Activated CD4-positive, alpha-beta T cell treated with anti-CD3 and anti-CD28 coated beads for 1 hour (primary cell): ENCODE results near the gene ASPHD1.
"Not testable (repeated sequence)": the region's sequence is repeated elsewhere in the genome, so short reads cannot be mapped to it uniquely, and the experiment has no call there.

Experiments
- DNase-seq: peaks from one replicate; pipeline ENCODE4 v3.0.0-alpha.2; 2020

The ASPHD1 gene

DNA sequence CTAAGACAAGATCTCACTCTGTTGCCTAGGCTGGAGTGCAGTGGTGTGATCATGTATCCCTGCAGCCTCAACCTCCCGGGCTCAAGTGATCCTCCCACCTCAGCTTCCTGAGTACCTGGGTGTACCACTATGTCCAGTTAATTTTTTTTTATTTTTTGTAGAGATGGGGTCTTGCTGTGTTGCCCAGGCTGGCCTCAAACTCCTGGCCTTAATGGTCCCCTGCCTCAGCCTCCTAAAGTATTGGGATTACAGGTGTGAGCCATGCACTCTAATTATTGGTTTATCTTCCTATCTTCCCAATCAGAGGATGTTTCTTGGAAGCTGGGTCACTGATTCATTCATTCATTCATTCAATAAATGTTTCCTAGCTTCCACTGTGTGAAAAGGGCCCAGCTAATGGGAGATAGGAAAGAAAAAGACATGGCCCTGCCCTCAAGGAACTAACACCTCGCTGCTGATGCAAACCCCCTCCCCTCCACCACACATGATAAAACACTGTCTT lies 8.5 kb downstream of the ASPHD1 start:
- DNase-seq, result no peak

DNA sequence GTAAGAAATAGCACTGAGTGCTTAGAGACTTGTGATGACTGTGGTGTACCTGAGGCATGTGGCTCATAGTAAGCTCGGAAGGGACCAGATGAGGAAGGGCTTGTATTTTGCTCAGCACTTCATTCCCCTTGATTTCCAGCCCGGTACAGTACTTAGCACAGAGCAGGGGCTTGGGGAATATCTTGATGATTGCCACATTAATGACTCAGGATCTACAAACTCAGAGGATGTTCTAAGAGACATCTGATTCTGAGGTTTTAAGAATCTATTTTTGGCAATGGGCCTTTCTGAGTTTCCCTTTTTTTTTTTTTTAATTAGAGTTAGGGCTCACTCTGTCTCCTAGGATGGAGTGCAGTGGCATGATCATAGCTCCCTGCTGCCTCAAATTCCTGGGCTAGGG lies 9.1 kb downstream of the ASPHD1 start:
- no peak for DNase-seq

DNA sequence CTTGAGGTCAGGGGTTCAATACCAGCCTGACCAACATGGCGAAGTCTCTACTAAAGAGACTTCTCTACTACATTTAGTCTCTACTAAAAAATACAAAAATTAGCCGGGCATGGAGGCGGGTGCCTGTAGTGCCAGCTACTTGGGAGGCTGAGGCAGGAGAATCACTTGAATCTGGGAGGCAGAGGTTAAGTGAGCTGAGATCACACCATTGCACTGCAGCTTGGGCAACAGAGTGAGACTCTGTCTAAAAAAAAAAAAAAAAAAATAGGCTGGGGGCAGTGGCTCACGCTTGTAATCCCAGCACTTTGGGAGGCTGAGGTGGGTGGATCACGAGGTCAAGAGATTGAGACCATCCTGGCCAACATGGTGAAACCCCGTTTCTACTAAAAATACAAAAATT lies 9.6 kb downstream of the ASPHD1 start:
- not testable (repeated sequence) for DNase-seq

DNA sequence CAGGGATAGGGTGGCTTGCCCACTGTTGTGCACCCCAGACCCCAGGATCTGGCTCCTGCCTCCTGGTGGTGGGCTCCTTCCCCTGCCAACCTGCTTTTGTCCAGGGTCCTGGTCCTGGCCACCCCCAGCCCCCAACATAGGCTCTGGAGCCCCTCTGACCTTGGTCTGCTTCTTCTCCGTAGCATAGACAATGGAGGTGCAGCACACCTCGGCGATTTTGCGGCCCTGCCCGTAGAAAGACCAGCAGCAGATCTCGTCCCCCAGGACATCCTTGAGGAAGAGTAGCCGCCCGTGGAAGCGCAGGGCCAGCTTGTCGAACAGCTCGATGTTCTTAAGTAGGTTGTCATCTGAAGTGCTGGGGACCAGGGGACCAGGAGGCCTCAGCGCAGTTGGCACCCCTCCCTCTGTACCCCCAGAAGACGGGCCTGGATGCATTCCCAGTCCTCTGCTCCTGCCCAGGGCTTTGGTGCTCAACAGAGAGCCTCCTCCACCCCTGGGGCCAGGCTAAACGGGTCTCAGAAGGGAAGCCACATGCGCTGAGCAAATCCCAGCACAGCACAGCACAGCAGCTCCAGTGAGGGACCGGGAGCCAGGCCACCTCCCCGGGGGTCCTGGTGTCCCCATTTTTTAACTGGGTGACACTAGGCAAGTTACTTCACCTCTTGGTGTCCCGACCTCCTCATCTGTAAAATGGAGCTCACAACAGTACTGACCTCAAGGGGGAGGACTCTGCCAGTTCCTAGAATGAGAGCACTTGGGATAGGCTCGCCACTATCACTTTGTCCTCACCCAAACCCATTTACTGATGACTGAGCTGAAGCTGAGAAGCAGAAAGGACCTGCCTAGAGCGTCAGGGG lies 10.8 kb downstream of the ASPHD1 start:
- DNase-seq, result no peak

DNA sequence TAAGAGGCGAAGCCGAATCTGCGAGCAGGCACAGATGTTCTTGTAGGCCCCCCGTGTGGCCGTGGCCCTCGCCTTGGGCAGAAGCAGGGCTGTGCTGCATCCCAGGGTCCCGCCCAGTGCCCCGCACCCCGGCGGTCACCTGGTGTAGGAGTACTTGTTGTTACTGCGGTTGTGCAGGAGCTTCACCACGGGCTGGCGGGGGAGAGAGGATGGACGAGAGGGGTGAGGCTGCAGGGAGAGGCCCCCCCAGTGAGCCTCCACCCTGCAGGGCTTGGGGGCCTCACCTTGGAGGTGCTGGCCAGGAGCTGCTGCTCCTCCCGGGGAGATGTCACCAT lies 11.4 kb downstream of the ASPHD1 start:
- no peak for DNase-seq

DNA sequence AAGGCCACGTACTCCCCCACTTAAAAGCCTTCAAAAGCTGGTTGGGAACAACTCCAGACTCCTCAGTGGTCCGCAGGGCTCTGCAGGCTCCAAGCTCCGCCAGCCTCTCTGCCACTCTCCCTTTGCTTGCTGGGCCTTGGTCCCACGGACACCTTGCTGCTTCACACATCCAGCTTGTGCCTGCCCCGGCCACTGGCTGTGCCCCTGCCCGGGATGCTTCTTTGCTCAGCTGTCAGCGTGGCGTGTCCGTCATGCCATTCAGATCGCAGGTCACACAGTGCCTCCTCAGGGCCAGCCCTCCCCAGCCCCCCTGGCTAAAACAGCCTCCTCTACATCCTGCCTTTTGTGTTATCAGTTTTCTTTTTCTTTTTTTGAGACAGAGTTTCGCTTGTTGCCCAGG lies 11.8 kb downstream of the ASPHD1 start:
- no peak for DNase-seq

DNA sequence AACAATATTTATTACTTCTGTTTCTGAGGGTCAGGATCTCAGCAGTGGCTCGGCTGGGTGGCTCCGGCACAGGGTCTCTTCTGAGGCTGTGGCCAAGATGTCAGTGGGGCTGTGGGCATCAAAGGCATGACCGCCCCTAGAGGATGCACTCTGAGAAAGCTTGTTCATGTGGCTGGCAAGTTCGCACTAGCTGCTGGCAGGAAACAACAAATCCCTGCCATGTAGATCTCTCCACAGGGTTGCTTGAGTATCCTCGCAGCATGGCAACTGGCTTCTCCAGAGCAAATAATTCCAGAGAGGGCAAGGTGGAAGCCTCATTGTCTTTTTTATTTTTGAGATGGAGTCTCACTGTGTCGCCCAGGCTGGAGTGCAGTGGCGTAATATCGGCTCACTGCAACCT lies 13.2 kb downstream of the ASPHD1 start:
- DNase-seq, result no peak

DNA sequence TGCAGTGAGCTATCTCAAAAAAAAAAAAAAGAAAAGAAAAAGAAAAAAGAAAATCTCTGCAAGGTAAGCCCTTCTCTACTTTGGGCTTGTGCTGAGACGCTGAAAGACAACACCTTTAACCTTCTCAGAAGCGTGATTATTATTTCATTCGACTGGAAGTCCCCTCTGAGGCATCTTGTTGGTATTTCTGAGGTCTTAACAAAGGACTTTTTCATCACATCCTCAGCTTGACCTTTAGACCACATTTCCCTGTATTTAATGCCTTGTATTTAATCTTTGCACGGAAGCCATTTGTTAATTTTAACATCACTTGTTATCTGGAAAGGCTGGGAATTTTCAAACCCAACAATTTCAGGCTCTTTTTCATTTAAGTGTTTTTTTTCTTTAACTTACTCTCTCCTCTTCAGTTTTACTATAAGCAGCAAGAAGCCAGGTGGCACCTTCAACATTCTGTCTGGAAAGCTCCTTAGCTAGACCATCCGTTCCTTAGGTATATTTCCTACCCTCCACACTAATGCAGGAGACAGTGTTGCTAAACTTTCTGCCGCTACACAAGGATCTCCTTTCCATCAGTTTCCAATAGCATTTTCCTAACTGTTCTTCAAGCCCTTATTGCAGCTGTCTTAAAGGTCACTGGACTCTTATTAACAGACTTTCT lies 15.4 kb downstream of the ASPHD1 start:
- no peak for DNase-seq

DNA sequence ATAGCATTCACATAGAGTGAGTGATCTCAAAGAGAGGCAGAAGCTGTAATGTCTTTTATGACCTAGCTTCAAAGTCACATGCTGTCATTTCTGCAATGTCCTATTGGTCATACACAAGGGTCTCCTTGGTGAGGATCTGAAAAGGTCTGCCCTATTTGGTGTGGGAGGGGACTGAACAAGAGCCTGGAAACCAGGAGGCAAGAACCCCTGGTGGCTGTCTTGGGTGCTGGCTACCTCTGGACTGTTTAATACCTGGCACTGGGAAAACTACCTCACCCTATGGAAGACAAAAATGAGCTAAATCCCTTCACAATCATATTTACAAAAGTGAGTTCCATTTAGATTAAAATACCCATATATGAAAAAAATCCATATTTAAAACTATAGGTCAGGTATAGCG lies 16.7 kb downstream of the ASPHD1 start:
- DNase-seq, result no peak

DNA sequence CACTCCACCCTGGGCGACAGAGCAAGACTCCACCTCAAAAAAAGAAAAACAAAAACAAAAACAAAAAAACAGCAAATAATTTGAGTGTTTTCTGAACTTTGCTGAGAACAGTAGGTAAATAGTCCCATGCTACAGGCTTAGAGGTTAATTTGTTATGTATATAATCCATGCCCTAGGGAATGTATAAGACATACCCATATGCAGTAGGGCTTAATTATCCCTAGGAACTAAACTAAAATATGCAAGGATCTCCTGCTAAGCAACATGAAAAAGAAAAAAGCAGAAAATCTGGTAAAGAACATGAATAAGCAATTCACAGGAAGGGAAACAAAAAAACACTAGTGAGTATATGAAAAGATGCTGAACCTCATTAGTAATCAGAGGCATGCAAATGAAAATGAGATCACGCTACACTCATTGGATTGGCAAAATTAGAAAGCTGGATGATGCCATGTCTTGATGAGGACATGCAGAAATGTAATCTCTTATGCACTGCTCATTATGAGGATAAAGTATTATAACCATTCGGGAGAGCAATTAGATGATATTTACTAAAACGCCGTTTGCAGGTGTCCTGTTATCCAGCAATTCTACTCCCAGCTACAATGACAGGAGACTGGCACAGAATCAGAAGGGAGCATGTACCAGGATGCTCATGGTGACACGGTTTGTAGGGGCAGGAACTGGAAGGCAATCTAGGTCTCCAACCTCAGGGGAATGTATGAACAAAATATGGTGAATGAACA lies 20.2 kb downstream of the ASPHD1 start:
- DNase-seq, result no peak

DNA sequence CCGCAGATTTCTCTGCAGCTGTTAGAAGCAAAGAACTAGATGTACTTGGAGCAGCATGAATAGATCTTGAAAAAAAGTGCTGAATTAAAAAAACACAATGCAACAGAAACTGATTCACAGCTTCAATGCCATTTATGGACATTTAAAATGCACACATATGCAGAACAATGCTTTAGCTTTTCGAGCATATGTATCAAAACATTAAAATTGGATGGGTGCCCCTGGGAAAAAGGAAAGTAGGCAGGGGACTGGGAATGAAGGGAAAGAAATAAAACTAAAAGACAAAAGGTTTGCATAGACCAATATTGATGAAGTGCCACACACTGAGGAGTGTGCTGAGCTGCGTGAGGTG lies 20.7 kb downstream of the ASPHD1 start:
- DNase-seq, result no peak

DNA sequence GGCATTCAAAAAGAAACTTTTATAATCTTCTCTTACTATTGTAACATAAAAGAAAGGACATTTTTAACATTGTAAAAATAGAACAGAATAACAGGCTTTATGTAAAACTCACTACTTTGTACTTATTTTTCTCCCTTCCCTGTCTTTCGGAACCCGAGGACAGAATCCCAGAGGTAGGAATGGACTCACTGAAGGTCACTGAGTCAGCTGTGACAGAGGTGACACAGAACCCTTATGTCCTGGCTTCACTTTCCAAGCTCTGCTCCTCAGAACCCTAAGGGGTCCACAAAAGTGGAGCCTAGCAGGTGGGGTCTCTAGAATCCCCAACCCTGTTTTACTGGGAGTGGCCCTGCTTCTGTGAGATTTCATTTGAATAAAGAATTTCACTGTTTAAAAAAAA lies 22.0 kb downstream of the ASPHD1 start:
- no peak for DNase-seq

DNA sequence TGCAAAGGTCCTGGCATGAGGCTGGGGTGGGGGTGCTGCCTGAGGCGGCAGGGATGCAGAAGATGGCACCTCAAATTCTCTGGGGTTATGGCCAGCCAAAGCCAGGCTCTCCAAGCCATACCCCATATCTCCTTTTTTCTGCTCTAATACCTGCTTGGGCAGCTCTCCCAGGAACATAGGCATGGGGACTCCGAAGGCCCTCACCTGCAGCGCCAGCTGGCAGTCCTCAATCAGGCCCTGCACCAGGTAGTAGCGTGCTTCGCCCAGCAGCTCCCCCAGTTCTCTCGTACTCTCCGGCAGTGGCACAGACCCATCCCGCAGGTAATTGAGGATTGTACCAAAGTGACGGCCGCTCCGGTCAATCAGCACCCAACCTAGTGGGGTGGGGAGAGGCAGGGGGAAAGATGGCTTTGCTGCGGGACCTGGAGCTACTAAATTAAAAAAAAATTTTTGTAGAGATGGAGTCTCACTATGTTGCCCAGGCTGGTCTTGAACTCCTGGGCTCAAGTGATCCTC lies 22.8 kb downstream of the ASPHD1 start:
- DNase-seq, result no peak

DNA sequence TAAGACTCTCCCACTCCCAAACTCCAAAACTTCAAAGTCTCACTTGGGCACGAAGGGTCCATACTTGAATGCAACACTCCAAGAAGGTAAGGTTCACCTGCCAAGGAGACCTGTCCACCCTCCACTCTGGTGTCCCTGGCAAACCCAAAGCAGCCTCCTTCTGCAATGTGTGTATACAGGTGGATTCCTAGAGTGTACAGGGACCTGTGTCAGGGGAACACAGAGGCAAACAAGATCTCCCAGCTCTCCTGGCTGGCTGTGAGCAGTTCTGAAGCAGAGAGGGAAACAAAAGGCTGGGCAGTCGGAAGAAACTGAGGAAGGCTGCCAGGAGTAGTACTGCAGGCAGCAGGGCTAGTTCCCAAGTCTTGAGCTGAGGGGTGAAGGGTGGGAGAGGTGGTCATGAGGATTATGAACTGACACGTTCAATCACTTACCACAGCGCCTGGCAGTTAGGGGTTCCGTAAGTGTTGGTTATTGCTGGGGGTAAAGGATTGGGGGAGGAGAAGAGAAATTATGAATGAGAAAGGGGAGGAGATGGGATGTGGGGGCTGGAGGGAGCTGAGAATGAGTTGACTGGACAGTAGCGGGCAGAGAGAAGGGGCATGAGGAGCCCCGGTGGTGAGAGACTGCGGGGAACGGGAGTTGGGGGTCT lies 24.9 kb downstream of the ASPHD1 start:
- no peak for DNase-seq

DNA sequence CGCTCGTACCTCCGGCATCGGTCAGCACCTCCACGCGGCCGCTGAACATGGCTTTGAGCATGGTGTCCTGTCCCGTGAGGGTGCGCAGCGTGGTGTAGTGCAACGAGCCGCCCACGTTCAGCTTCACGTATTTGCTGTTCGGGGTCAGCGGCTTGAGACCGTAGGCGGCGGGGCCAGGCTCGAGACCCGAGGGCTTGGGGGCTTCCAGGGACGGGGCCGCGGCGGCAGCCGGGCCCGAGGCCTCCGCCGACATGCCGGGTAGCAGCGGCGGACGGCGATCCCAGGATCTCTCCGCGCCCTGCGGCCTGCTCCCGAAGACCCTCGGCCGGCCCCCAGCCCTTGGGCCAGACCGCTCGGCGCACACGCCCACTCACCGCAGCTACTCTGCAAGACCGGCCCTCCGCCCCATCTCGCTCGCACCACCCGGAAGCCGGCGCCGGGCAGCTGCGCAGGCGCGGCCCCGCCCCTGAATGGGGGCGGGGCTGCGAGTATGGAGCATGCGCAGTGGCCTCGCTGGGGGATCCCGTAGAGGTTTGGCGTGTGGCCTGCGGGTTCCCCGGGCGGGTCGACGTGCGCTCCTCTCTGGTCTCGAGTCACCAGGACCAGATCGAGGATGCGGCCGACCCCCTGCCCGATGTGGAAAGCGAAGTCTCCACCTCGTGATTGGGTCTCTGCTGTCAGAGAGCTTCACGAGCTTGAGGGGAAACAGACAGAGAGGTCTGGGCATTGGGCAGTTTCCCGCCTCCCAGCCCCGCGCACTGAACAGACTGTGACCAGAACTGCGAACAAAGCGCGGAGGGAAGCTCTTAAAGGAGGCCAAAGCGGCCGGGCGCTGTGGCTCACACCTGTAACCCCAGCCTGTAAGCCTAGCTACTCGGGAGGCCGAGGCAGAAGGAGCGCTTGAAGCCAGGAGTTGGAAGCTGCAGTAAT lies 25.8 kb downstream of the ASPHD1 start, which contains the start of gene KCTD13:
TSS of gene KCTD13 (minus strand) at position 446 of the 930 bp plus-strand sequence. CDS start at position 253, 193 bp downstream.
- peak; percentile 89 for DNase-seq

DNA sequence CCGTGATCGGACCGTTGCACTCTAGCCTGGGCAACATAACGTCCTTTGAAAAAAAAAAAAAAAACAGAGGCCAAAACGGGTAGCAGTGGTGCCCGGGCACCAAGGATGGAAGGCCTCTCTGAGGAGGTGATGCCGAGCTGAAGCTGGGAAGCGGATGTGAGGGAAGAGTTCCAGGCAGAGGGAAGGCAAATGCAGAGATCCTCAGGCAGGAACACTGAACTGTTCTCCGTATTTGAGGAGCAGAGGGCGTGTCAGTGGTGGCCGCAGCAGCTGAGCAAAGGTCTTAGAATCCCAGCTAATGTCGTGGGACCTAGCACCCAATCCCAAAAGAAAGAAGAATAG lies 26.4 kb downstream of the ASPHD1 start:
- DNase-seq, result no peak

DNA sequence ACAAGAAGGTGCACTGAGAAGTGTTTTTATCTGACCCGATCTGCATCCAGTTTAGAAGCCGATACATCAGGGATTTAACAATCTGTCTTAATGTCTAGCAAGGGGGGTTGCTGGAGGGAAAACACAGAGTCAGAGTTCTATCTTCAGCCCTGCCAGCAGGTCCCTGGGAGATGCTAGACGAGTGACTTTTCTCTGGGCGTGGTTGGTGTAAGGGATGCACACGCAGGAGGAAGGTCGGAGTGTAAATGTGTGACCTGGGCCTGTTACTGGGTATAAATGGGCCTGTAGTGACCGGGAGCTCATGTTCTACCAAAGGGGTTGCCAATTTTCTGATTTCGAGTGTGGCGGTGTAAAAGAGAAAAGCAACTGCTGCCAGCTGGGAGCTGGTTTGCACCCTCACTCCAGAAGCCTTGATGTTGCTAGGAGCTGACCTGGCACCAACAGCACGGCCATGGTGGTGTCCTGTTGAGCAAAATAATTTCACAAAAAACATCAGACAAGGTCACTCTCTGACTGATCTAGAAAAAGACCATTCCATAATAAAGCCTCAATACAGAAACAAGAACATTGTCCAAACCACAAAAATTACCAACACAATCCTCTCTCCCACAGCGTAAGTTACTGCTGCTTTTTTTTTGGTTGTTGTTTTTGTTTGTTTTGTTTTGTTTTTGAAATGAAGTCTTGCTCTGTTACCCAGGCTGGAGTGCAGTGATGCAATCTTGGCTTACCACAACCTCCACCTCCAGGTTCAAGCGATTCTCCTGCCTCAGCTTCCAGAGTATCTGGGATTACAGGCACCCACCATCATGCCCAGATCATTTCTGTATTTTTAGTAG lies 27.0 kb downstream of the ASPHD1 start:
- no peak for DNase-seq

DNA sequence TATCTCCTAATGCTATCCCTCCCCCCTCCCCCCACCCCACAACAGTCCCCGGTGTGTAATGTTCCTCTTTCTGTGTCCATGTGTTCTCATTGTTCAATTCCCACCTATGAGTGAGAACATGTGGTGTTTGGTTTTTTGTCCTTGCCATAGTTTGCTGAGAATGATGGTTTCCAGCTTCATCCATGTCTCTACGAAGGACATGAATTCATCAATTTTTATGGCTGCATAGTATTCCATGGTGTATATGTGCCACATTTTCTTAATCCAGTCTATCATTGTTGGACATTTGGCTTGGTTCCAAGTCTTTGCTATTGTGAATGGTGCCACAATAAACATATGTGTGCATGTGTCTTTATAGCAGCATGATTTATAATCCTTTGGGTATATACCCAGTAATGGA lies 31.5 kb downstream of the ASPHD1 start:
- not testable (repeated sequence) for DNase-seq

DNA sequence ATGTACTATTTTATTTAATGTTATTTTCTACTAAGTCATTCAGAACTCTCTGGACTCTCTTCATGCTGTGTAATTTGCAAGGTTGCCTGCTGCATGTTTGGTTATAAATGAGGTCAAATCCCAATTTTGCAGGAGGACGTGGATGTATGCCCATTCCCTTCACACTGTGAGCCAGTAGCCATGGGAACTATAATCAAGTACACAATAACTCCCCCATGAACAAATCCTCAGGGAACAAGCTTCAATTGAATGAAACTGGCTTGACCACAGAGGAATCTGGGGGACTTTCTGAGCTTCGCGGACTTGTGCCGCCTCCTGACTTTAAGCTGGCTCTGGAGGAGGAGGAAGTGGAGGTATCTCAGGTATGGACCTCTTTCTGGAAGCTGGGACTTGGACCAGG lies 40.4 kb downstream of the ASPHD1 start:
- no peak for DNase-seq

DNA sequence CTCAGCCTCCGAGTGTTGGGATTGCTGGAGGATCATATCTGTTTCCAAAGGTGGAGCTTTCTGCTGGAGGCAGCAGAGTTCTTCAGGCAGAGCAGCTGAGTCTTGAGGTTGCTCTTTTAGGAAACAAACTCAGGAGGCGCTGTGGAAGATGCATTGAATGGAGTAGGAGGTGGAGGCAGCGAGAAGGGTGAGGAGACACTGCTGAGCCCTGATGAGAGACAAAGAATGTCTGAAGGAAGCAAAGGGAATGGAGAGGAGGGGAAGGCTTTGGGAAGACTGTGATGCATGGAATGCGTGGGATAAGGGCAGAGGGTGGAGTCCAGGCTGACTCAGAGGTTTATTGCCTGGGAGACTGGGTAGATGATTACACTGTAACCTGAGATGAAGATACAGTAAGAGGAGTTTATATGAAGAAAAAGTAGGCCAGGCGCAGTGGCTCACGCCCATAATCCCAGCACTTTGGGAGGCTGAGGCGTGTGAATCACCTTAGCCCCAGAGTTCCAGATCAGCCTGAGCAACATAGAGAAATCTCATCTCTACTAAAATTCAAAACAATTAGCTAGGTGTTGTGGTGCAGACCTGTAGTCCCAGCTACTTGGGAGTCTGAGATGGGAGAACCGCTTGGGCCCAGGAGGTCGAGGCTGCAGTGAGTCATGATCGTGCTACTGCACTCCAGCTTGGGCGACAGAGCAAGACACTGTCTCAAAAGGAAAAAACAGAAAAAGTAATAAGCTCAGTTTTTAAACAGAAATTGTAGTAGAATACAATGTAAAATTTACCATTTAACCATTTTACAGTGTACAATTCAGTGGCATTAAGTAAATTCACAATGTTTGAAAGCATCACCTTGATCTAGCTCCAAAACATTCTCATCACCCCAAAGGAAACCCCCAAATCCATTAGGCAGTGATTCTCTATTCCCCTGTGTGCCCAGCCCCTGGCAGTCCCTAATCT lies 43.8 kb downstream of the ASPHD1 start:
- no peak for DNase-seq
